Stomach smooth muscle (tissue), 2 donors: ENCODE data around the gene TINCR.

Experiments
- H3K27ac ChIP-seq: one replicate; pipeline ENCODE4 v1.7.0; 2013; ENCODE audit warnings: mild to moderate bottlenecking, low read length, inconsistent platforms
- H3K27me3 ChIP-seq, 2 donors: one replicate each; pipeline ENCODE4 v1.7.0; 2013; ENCODE audit warnings: low read length in 2 of 2; ENCODE audit not compliant: insufficient read depth in 2 of 2, control insufficient read depth in 1 of 2
- H3K36me3 ChIP-seq, 2 donors: one replicate each; pipeline ENCODE4 v1.7.0; 2013; ENCODE audit warnings: low read length in 2 of 2; ENCODE audit not compliant: control insufficient read depth in 2 of 2, insufficient read depth in 2 of 2
- H3K4me1 ChIP-seq: one replicate; pipeline ENCODE4 v1.7.0; 2013; ENCODE audit warnings: low read length; ENCODE audit not compliant: control insufficient read depth, insufficient read depth
- H3K4me3 ChIP-seq, 2 donors: one replicate each; pipeline ENCODE4 v1.7.0; 2013; ENCODE audit warnings: low read length in 2 of 2
- H3K9ac ChIP-seq, 2 donors: one replicate each; pipeline ENCODE4 v1.7.0; 2013; ENCODE audit warnings: low read length in 2 of 2, mild to moderate bottlenecking in 1 of 2
- H3K9me3 ChIP-seq, 2 donors: one replicate each; pipeline ENCODE4 v1.7.0; 2013; ENCODE audit warnings: low read length in 2 of 2; ENCODE audit not compliant: control insufficient read depth in 2 of 2
- donor health status: healthy.
- donor health status: Pancreatic carcinoma.

Gene TINCR

DNA sequence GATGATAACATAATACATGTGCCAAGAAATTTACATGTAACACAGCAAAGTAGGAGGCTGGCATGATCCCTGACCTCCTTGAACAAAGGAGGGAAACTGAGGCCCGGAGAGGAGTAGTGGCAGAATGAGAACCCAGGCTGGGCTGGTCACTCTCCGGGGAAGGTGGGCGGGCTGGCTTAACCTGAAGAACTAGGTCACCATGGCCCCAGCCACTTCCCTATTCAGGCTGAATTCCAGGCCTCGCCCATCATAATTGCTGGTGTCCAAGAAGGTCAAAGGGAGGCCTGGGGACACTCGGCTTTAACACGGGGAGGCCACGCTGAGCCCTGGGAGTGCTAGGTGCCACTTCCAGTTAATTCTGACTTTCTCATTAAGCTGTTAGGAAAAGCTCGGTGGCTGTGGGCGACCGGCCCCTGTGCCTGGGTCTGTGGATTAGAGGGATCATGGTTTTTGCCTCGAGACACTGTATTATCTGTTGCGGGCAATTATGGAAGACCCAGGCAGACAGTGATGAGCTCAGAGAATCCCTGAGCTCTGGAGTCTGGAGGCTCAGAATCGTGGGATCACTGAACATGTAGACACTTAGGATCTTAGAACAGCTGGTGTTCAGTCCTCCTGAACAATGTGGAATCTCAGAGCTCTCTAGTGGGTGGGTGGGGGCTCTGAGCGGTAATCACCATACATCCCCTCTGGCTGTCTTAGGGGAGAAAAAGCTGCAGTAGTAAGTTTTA is 5.0 kb upstream of the TINCR start:
- Histone ChIP-seq H3K36me3 (no peaks in the 10 kb centered on the region), H3K9ac (no peak overlapping the region), H3K4me3 (no peak overlapping the region), H3K9me3 (no peaks in the 10 kb centered on the region), H3K27me3 (peaks cover 5 to 6% of the 10 kb centered on the region in 2 donors), H3K27ac (no peak overlapping the region), H3K4me1 (peaks cover 5% of the 10 kb centered on the region)

DNA sequence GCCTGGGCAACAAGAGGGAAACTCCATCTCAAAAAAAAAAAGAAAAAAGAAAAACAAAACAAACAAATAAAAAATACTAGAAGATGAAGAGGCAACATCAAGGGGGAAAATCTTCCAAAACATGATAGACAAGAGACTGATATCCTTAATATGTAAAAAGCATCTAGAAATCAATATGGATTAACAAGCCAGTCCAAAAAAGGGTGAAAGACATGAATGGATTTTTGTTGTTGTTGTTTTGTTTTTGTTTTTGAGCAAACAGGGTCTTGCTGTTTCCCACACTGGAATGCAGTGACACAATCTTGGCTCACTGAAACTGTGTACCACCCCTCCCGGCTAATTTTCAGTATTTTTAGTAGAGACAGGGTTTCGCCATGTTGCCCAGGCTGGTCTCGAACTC is 4.0 kb upstream of the TINCR start:
- no peak overlapping the region for H3K27ac ChIP-seq
- peaks cover 4% of the 10 kb centered on the region for H3K4me1 ChIP-seq
- H3K4me3 ChIP-seq: no peak overlapping the region
- H3K9ac ChIP-seq: no peak overlapping the region
- H3K27me3 ChIP-seq: peaks cover 10 to 15% of the 10 kb centered on the region in 2 donors
- no peaks in the 10 kb centered on the region for H3K9me3 ChIP-seq
- no peaks in the 10 kb centered on the region for H3K36me3 ChIP-seq

- H3K9ac ChIP-seq: no peak overlapping the region
- no peaks in the 10 kb centered on the region for H3K9me3 ChIP-seq
- peaks cover 4% of the 10 kb centered on the region for H3K4me1 ChIP-seq
- no peak overlapping the region for H3K4me3 ChIP-seq
- H3K27me3 ChIP-seq: peaks cover 26 to 30% of the 10 kb centered on the region in 2 donors
- no peak overlapping the region for H3K27ac ChIP-seq
- H3K36me3 ChIP-seq: no peaks in the 10 kb centered on the region
Observed at GRCh38 chr19:5567970-5568407, 236 bp upstream of the TINCR start.

DNA sequence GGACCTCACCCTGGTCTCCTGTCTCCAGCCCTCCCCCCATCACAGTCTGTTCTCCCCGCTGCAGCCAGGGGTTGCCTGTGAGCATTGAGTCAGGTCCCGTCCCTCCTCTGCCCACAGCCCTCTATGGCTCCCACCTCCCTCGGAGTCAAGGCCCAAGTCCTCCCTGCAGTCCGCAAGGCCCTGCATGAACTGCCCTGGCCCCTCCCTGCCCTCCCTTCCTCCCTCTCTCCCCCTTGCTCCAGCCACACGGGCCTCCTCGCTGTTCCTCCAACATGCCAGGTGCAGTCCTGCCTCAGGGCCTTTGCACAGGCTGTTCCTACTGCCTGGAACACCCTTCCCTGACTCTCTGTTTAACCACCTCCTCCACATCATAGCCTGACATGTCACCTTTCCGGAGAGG is 2.8 kb downstream of the TINCR start:
- H3K9ac ChIP-seq: no peak overlapping the region
- peaks cover 5 to 6% of the 10 kb centered on the region in 2 donors for H3K9me3 ChIP-seq
- no peak overlapping the region for H3K27ac ChIP-seq
- peaks cover 4% of the 10 kb centered on the region for H3K4me1 ChIP-seq
- no peaks in the 10 kb centered on the region for H3K36me3 ChIP-seq
- H3K27me3 ChIP-seq: peaks cover 34 to 40% of the 10 kb centered on the region in 2 donors
- no peak overlapping the region for H3K4me3 ChIP-seq

GRCh38 chr19:5563935-5564612 is 3.7 kb downstream of the TINCR start:
- H3K27me3 ChIP-seq: peaks cover 34 to 40% of the 10 kb centered on the region in 2 donors
- no peak overlapping the region for H3K4me3 ChIP-seq
- peaks cover 5 to 6% of the 10 kb centered on the region in 2 donors for H3K9me3 ChIP-seq
- H3K4me1 ChIP-seq: peaks cover 4% of the 10 kb centered on the region
- H3K27ac ChIP-seq: no peak overlapping the region
- no peaks in the 10 kb centered on the region for H3K36me3 ChIP-seq
- H3K9ac ChIP-seq: no peak overlapping the region

DNA sequence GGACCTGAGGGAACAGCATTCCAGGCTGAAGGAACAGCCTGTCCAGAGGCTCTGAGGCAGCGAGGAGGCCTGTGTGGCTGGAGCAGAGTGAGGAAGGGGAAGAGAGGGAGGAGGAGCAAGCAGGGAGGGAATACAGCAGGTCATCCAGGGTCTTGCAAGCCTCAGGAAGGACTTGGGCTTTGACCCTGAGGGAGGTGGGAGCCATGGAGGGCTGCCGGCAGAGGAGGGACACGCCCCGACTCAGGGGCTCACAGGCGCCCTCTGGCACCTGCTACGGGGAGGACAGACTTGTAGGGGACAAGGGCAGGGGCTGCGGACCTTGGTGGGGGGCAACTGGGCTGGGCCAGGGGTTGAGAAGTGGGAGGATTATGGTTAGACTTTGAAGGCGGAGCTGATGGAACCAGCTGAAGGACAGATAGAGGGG is 4.7 kb downstream of the TINCR start:
- Histone ChIP-seq H3K27me3 (peaks cover 38 to 40% of the 10 kb centered on the region in 2 donors), H3K9me3 (peaks cover 6 to 7% of the 10 kb centered on the region in 2 donors), H3K4me1 (peaks cover 2% of the 10 kb centered on the region), H3K9ac (no peak overlapping the region), H3K27ac (no peak overlapping the region), H3K4me3 (no peak overlapping the region), H3K36me3 (no peaks in the 10 kb centered on the region)

DNA sequence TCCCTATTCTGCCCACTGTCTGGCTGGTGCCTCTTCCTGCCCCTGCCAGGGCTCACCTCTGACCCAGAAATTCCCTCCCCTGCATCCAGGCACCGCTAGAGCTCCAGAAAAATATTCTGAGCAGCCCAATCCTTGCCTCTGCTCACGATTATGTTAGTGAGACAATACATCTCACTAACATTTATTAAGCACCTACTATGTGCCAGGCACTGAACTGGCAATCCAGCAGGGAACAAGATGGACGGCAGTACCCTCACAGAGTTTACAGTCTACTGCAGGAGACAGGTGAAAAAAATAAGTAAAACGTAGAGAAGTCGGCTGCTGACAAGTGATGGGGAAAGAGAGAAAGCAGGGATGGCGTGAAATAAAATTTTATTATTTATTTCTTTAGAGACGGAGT is 5.5 kb downstream of the TINCR start:
- Histone ChIP-seq H3K36me3 (no peaks in the 10 kb centered on the region), H3K9me3 (peaks cover 6 to 7% of the 10 kb centered on the region in 2 donors), H3K27me3 (peaks cover 38 to 40% of the 10 kb centered on the region in 2 donors), H3K4me3 (no peak overlapping the region), H3K4me1 (no peaks in the 10 kb centered on the region), H3K9ac (no peak overlapping the region), H3K27ac (no peak overlapping the region)

- Histone ChIP-seq H3K36me3 (no peaks in the 10 kb centered on the region), H3K4me1 (no peaks in the 10 kb centered on the region), H3K9ac (no peak overlapping the region), H3K4me3 (no peak overlapping the region), H3K9me3 (peaks cover 6 to 7% of the 10 kb centered on the region in 2 donors), H3K27me3 (peaks cover 31 to 33% of the 10 kb centered on the region in 2 donors), H3K27ac (no peak overlapping the region)
Observed at GRCh38 chr19:5561559-5561958, 6.2 kb downstream of the TINCR start.

GRCh38 chr19:5560156-5560555 is 7.6 kb downstream of the TINCR start:
- no peaks in the 10 kb centered on the region for H3K36me3 ChIP-seq
- no peaks in the 10 kb centered on the region for H3K4me1 ChIP-seq
- no peak overlapping the region for H3K4me3 ChIP-seq
- no peak overlapping the region for H3K9ac ChIP-seq
- H3K27me3 ChIP-seq: peaks cover 23 to 27% of the 10 kb centered on the region in 2 donors
- H3K27ac ChIP-seq: no peak overlapping the region
- peaks cover 6 to 7% of the 10 kb centered on the region in 2 donors for H3K9me3 ChIP-seq

DNA sequence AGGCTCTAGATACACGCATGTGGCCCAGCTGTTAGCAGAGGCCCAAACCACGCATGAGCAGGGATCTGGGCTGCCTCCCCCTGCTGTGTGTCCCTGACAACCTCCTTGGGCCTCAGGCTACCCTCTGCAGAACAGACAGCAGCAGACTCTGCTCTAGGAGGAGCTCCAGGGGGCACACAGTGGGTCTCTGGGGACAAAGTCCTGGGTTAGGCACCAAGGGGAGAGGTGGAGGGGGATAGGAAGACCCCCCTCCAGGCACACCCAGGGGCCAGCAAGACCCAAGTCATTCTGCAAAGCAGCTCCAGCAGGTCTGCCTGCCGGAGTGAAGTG is 8.0 kb downstream of the TINCR start:
- H3K27me3 ChIP-seq: peaks cover 23 to 26% of the 10 kb centered on the region in 2 donors
- H3K4me3 ChIP-seq: no peak overlapping the region
- H3K27ac ChIP-seq: no peak overlapping the region
- H3K9ac ChIP-seq: no peak overlapping the region
- peaks cover 6 to 7% of the 10 kb centered on the region in 2 donors for H3K9me3 ChIP-seq
- H3K4me1 ChIP-seq: no peaks in the 10 kb centered on the region
- H3K36me3 ChIP-seq: no peaks in the 10 kb centered on the region

- no peak overlapping the region for H3K9ac ChIP-seq
- H3K27me3 ChIP-seq: peaks cover 20% of the 10 kb centered on the region in 2 donors
- H3K27ac ChIP-seq: no peak overlapping the region
- H3K36me3 ChIP-seq: no peaks in the 10 kb centered on the region
- no peaks in the 10 kb centered on the region for H3K4me1 ChIP-seq
- H3K9me3 ChIP-seq: peaks cover 6 to 7% of the 10 kb centered on the region in 2 donors
- H3K4me3 ChIP-seq: no peak overlapping the region
Observed at GRCh38 chr19:5558101-5558621, 9.6 kb downstream of the TINCR start.
